GM21360 (cell line): Measurements from ENCODE around the gene MIOS.
A peak's percentile ranks its signal among the peaks of the same experiment; 100 is the strongest.

Experiments
- ATAC-seq: cut with Tn5 transposase; IDR thresholded peaks from one replicate; pipeline ENCODE4 v1.9.1; 2021; ENCODE audit warnings: mild to moderate bottlenecking, moderate library complexity; ENCODE audit not compliant: unreplicated experiment

Gene MIOS

GRCh38 chr7:7566651-7567611 is at the start of gene MIOS:
Gene MIOS, plus strand, starts transcription at chr7:7566884. Its CDS starts 5,592 bp downstream, at chr7:7572476.
- ATAC-seq, result peak; percentile 71

GRCh38 chr7:7517754-7518153 is 48.9 kb upstream of the MIOS start:
- no peak for ATAC-seq

- no peak for ATAC-seq
Measured at GRCh38 chr7:7519056-7519455, 47.6 kb upstream of the MIOS start.

GRCh38 chr7:7519528-7519927 is 47.2 kb upstream of the MIOS start:
- no peak for ATAC-seq

GRCh38 chr7:7521259-7521658 is 45.4 kb upstream of the MIOS start:
- no peak for ATAC-seq

- ATAC-seq, result no peak
Measured at GRCh38 chr7:7522421-7522820, 44.3 kb upstream of the MIOS start.

GRCh38 chr7:7524121-7524520 is 42.6 kb upstream of the MIOS start:
- ATAC-seq, result no peak

- ATAC-seq, result no peak
Measured at GRCh38 chr7:7526006-7526405, 40.7 kb upstream of the MIOS start.

- ATAC-seq, result no peak
Measured at GRCh38 chr7:7527047-7527446, 39.6 kb upstream of the MIOS start.

GRCh38 chr7:7529328-7529727 is 37.4 kb upstream of the MIOS start:
- no peak for ATAC-seq

- no peak for ATAC-seq
Measured at GRCh38 chr7:7533831-7534430, 32.8 kb upstream of the MIOS start.

GRCh38 chr7:7535691-7536090 is 31.0 kb upstream of the MIOS start, which contains the start of gene COL28A1:
Gene COL28A1, minus strand, starts transcription at chr7:7535873. Its CDS starts 2,998 bp downstream, at chr7:7532875.
- no peak for ATAC-seq

- ATAC-seq, result no peak
Measured at GRCh38 chr7:7536396-7537019, 30.2 kb upstream of the MIOS start.

- no peak for ATAC-seq
Measured at GRCh38 chr7:7537711-7538110, 29.0 kb upstream of the MIOS start.

- no peak for ATAC-seq
Measured at GRCh38 chr7:7539152-7539551, 27.5 kb upstream of the MIOS start.

GRCh38 chr7:7539711-7540110 is 27.0 kb upstream of the MIOS start:
- no peak for ATAC-seq

- no peak for ATAC-seq
Measured at GRCh38 chr7:7542251-7542835, 24.3 kb upstream of the MIOS start.

GRCh38 chr7:7548407-7548806 is 18.3 kb upstream of the MIOS start:
- no peak for ATAC-seq

GRCh38 chr7:7550663-7551062 is 16.0 kb upstream of the MIOS start:
- no peak for ATAC-seq

- ATAC-seq, result no peak
Measured at GRCh38 chr7:7552199-7552598, 14.5 kb upstream of the MIOS start.

GRCh38 chr7:7553386-7553785 is 13.3 kb upstream of the MIOS start:
- ATAC-seq, result no peak
